Right lung (tissue), 10 donors: Measurements from ENCODE around the gene TUSC1. TPM values are rescaled to one million over a fixed set of nuclear protein-coding genes. Genes with fewer than 3 reads are reported as not detected.
"Not testable (repeated sequence)": the region's sequence is repeated elsewhere in the genome, so short reads cannot be mapped to it uniquely, and the experiment has no call there.

Experiments used
- DNase-seq, 2 donors: peaks; one replicate each; pipeline ENCODE4 v3.0.0-alpha.2; 2013
- long read RNA-seq, 8 donors: transcript quantifications; one replicate each; lab custom pipeline, GENCODE V29; 2026
- polyA plus RNA-seq, 5 donors: library from polyadenylated mRNA; unstranded; fragments of 120-200 nt; gene quantifications; one replicate each; pipeline versions ENCODE4 v1.2.1 to v1.2.3, GENCODE V29; 2013; ENCODE audit warnings: inconsistent platforms in 1 of 5, low replicate concordance in 1 of 5; ENCODE audit not compliant: insufficient read length in 5 of 5, insufficient read depth in 1 of 5

Gene TUSC1
- 10 to 100 TPM; 12.6 to 21.3 (median 15.3) TPM for polyA plus RNA-seq
- long read RNA-seq, donor 1, transcript TUSC1-201 (1 exons, 2,052 nt): major isoform, 84 of 84 reads
- long read RNA-seq, donor 1, partial matches to known transcripts: 0 of 84 reads
- long read RNA-seq, donor 1, other reads (novel, unspliced or antisense): 0 of 84 reads
- long read RNA-seq, donor 2, transcript TUSC1-201 (1 exons, 2,052 nt): major isoform, 37 of 37 reads
- long read RNA-seq, donor 2, partial matches to known transcripts: 0 of 37 reads
- long read RNA-seq, donor 2, other reads (novel, unspliced or antisense): 0 of 37 reads
- long read RNA-seq, donor 3, transcript TUSC1-201 (1 exons, 2,052 nt): major isoform, 61 of 61 reads
- long read RNA-seq, donor 3, partial matches to known transcripts: 0 of 61 reads
- long read RNA-seq, donor 3, other reads (novel, unspliced or antisense): 0 of 61 reads
- long read RNA-seq, donor 4, transcript TUSC1-201 (1 exons, 2,052 nt): major isoform, 35 of 35 reads
- long read RNA-seq, donor 4, partial matches to known transcripts: 0 of 35 reads
- long read RNA-seq, donor 4, other reads (novel, unspliced or antisense): 0 of 35 reads
- long read RNA-seq, donor 5, transcript TUSC1-201 (1 exons, 2,052 nt): major isoform, 65 of 65 reads
- long read RNA-seq, donor 5, partial matches to known transcripts: 0 of 65 reads
- long read RNA-seq, donor 5, other reads (novel, unspliced or antisense): 0 of 65 reads
- long read RNA-seq, donor 6, transcript TUSC1-201 (1 exons, 2,052 nt): major isoform, 64 of 64 reads
- long read RNA-seq, donor 6, partial matches to known transcripts: 0 of 64 reads
- long read RNA-seq, donor 6, other reads (novel, unspliced or antisense): 0 of 64 reads
- long read RNA-seq, donor 7, transcript TUSC1-201 (1 exons, 2,052 nt): major isoform, 38 of 38 reads
- long read RNA-seq, donor 7, partial matches to known transcripts: 0 of 38 reads
- long read RNA-seq, donor 7, other reads (novel, unspliced or antisense): 0 of 38 reads
- long read RNA-seq, donor 8, transcript TUSC1-201 (1 exons, 2,052 nt): major isoform, 36 of 36 reads
- long read RNA-seq, donor 8, partial matches to known transcripts: 0 of 36 reads
- long read RNA-seq, donor 8, other reads (novel, unspliced or antisense): 0 of 36 reads

- peak; percentile 83 to 86 for DNase-seq
Observed at GRCh38 chr9:25678147-25678666, at the start of gene TUSC1. Gene TUSC1, minus strand, starts transcription at chr9:25678444. Its CDS starts 132 bp downstream, at chr9:25678312.

GRCh38 chr9:25726871-25727410, 48.7 kb upstream of the TUSC1 start:
- DNase-seq: no peak

GRCh38 chr9:25724424-25724823, 46.2 kb upstream of the TUSC1 start:
- no peak for DNase-seq

GRCh38 chr9:25716220-25716872, 38.1 kb upstream of the TUSC1 start:
- peak; percentile 35 to 49 for DNase-seq

GRCh38 chr9:25709941-25710340, 31.7 kb upstream of the TUSC1 start:
- DNase-seq: no peak

- no peak for DNase-seq
Observed at GRCh38 chr9:25704800-25705199, 26.6 kb upstream of the TUSC1 start.

- DNase-seq: peak; percentile 15 to 27
Observed at GRCh38 chr9:25703701-25704357, 25.6 kb upstream of the TUSC1 start.

GRCh38 chr9:25702536-25702935, 24.3 kb upstream of the TUSC1 start:
- no peak for DNase-seq

GRCh38 chr9:25700899-25701298, 22.7 kb upstream of the TUSC1 start:
- not testable (repeated sequence) for DNase-seq

GRCh38 chr9:25700430-25700829, 22.2 kb upstream of the TUSC1 start:
- no peak for DNase-seq

- no peak for DNase-seq
Observed at GRCh38 chr9:25691786-25692185, 13.5 kb upstream of the TUSC1 start.

GRCh38 chr9:25684321-25684720, 6.1 kb upstream of the TUSC1 start:
- DNase-seq: no peak

GRCh38 chr9:25681266-25681665, 3.0 kb upstream of the TUSC1 start:
- no peak for DNase-seq

- DNase-seq: no peak
Observed at GRCh38 chr9:25678846-25679360, 659 bp upstream of the TUSC1 start.

- peak; percentile 80 to 86 for DNase-seq
Observed at GRCh38 chr9:25677301-25678146, 720 bp downstream of the TUSC1 start.

- not testable (repeated sequence) for DNase-seq
Observed at GRCh38 chr9:25675858-25676257, 2.4 kb downstream of the TUSC1 start.

GRCh38 chr9:25658571-25658970, 19.7 kb downstream of the TUSC1 start:
- no peak for DNase-seq

- DNase-seq: no peak
Observed at GRCh38 chr9:25654417-25654816, 23.8 kb downstream of the TUSC1 start.

- DNase-seq: no peak
Observed at GRCh38 chr9:25648116-25648515, 30.1 kb downstream of the TUSC1 start.
